OCI-LY1 (cell line): ENCODE measurements around the gene SUSD3.

Source experiments
- H2AFZ ChIP-seq: fragments of 200-600 bp; sonication (generic), shearing (Covaris generic); 2 replicates; pipeline ENCODE4 v1.6.0; 2014; ENCODE audit warnings: antibody characterized with exemption, mild to moderate bottlenecking, low read length
- H3F3A ChIP-seq: fragments of 200-600 bp; sonication (generic), shearing (Covaris generic); 2 replicates; pipeline ENCODE4 v1.6.0; 2014; ENCODE audit warnings: mild to moderate bottlenecking, antibody characterized with exemption, low read length, moderate library complexity; ENCODE audit not compliant: insufficient read depth
- H3K27ac ChIP-seq: fragments of 200-600 bp; sonication (generic); 2 replicates; pipeline ENCODE4 v1.5.1; 2014; ENCODE audit warnings: low read length, mixed run types, mild to moderate bottlenecking, low read depth; ENCODE audit not compliant: poor library complexity, severe bottlenecking
- H3K27me3 ChIP-seq: fragments of 200-600 bp; sonication (generic); 2 replicates; pipeline ENCODE4 v1.6.0; 2014; ENCODE audit warnings: antibody characterized with exemption, mild to moderate bottlenecking, low read length, moderate library complexity; ENCODE audit not compliant: insufficient read depth
- H3K36me3 ChIP-seq: fragments of 200-600 bp; sonication (generic); 2 replicates; pipeline ENCODE4 v1.6.1; 2014; ENCODE audit warnings: mild to moderate bottlenecking, antibody characterized with exemption, low read length, moderate library complexity, mixed read lengths; ENCODE audit not compliant: insufficient read depth
- H3K4me1 ChIP-seq: fragments of 200-600 bp; sonication (generic); 2 replicates; pipeline ENCODE4 v1.5.1; 2014; ENCODE audit warnings: mild to moderate bottlenecking, low read length, moderate library complexity; ENCODE audit not compliant: insufficient read depth, severe bottlenecking
- H3K4me2 ChIP-seq: fragments of 200-600 bp; sonication (generic), shearing (Covaris generic); 2 replicates; pipeline ENCODE4 v1.6.1; 2014; ENCODE audit warnings: low read length
- H3K4me3 ChIP-seq: fragments of 200-600 bp; sonication (generic); 2 replicates; pipeline ENCODE4 v1.5.1; 2014; ENCODE audit warnings: low read length, low read depth, mild to moderate bottlenecking, mixed read lengths; ENCODE audit not compliant: poor library complexity, severe bottlenecking
- H3K79me2 ChIP-seq: fragments of 200-600 bp; shearing (Covaris generic); 2 replicates; pipeline ENCODE4 v1.6.1; 2016; ENCODE audit warnings: mixed run types, low read length, mixed read lengths; ENCODE audit not compliant: insufficient read depth
- H3K9ac ChIP-seq: fragments of 200-600 bp; sonication (generic), shearing (Covaris generic); 2 replicates; pipeline ENCODE4 v1.6.1; 2014; ENCODE audit warnings: mild to moderate bottlenecking, low read length, mixed read lengths
- H3K9me2 ChIP-seq: fragments of 200-600 bp; sonication (generic), shearing (Covaris generic); 2 replicates; pipeline ENCODE4 v1.6.1; 2014; ENCODE audit warnings: low read depth, mild to moderate bottlenecking, low read length, mixed read lengths
- H3K9me3 ChIP-seq: fragments of 200-600 bp; shearing (Covaris generic); 2 replicates; pipeline ENCODE4 v1.6.1; 2014; ENCODE audit warnings: low read length, mixed read lengths
- H4K20me1 ChIP-seq: fragments of 200-600 bp; sonication (generic), shearing (Covaris generic); 2 replicates; pipeline ENCODE4 v1.6.0; 2016; ENCODE audit warnings: mild to moderate bottlenecking, low read length; ENCODE audit not compliant: insufficient read depth
- EZH2 ChIP-seq: fragments of 200-600 bp; sonication (generic), shearing (Covaris generic); IDR thresholded peaks from 2 replicates; pipeline ENCODE4 v1.8.0; 2017; ENCODE audit warnings: borderline replicate concordance, mixed run types, mild to moderate bottlenecking, antibody characterized with exemption, low read length, moderate library complexity, mixed read lengths
- TF ChIP-seq, protein P1 (sequence below): fragments of 200-600 bp; sonication (generic), shearing (Covaris generic); IDR thresholded peaks from 2 replicates; pipeline ENCODE4 v1.5.1; 2017; ENCODE audit warnings: mild to moderate bottlenecking, antibody characterized with exemption, low read length, moderate library complexity, mixed read lengths

The SUSD3 gene

DNA sequence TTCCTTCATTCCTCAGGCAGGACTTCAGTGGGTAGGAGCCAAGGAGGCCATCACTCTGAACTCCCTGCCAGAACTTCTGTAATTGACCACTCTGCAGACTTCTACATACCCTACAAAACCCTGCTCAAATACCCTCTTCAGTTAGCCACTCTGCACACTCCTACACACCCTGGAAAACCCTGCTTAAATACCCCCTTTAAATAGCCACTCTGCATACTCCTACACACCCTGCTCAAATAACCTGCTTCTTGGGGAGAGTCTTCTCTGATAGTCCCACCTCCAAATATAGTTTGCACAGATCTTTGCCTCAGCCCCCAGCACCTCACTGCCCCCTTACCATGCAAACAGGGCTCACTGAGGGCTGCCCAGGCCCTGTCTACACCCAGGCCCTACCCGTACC is 18.9 kb downstream of the SUSD3 start:
- Histone ChIP-seq H3K9me2 (no peaks in the 10 kb centered on the region), H3K9ac (no peak overlapping the region), H2AFZ (no peak overlapping the region), H3K27me3 (no peaks in the 10 kb centered on the region), H3K4me3 (no peak overlapping the region), H3K27ac (no peak overlapping the region), H3K9me3 (no peaks in the 10 kb centered on the region), H3F3A (no peaks in the 10 kb centered on the region), H3K79me2 (no peaks in the 10 kb centered on the region), H3K36me3 (peaks cover 66% of the 10 kb centered on the region), H3K4me1 (peaks cover 18% of the 10 kb centered on the region), H4K20me1 (no peaks in the 10 kb centered on the region), H3K4me2 (no peak overlapping the region)
- TF ChIP-seq, protein P1, sequence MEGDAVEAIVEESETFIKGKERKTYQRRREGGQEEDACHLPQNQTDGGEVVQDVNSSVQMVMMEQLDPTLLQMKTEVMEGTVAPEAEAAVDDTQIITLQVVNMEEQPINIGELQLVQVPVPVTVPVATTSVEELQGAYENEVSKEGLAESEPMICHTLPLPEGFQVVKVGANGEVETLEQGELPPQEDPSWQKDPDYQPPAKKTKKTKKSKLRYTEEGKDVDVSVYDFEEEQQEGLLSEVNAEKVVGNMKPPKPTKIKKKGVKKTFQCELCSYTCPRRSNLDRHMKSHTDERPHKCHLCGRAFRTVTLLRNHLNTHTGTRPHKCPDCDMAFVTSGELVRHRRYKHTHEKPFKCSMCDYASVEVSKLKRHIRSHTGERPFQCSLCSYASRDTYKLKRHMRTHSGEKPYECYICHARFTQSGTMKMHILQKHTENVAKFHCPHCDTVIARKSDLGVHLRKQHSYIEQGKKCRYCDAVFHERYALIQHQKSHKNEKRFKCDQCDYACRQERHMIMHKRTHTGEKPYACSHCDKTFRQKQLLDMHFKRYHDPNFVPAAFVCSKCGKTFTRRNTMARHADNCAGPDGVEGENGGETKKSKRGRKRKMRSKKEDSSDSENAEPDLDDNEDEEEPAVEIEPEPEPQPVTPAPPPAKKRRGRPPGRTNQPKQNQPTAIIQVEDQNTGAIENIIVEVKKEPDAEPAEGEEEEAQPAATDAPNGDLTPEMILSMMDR, result no peak
- TF ChIP-seq EZH2, result no peak

DNA sequence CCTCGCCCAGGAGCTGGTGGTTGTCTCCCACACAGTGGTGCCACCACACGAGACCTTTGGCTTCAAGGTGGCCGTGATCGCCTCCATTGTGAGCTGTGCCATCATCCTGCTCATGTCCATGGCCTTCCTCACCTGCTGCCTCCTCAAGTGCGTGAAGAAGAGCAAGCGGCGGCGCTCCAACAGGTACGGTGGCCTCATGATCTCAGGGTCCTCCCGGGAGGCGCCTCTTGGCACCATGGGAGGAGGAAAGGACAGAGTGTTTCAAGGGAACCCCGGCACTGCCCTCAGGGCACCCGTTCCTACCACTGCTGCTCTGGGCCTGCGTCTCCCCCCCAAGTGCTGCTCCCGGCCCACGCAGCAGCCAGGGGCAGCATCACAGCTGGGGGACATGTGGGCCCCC is 19.3 kb downstream of the SUSD3 start:
- Histone ChIP-seq H3K9me2 (no peaks in the 10 kb centered on the region), H2AFZ (no peak overlapping the region), H3K27ac (no peak overlapping the region), H3K9ac (no peak overlapping the region), H3F3A (no peaks in the 10 kb centered on the region), H3K9me3 (no peaks in the 10 kb centered on the region), H3K4me2 (no peak overlapping the region), H3K79me2 (no peaks in the 10 kb centered on the region), H3K4me3 (no peak overlapping the region), H3K27me3 (no peaks in the 10 kb centered on the region), H3K36me3 (peaks cover 69% of the 10 kb centered on the region), H3K4me1 (peaks cover 14% of the 10 kb centered on the region), H4K20me1 (no peaks in the 10 kb centered on the region)
- TF ChIP-seq, protein P1, result no peak
- no peak for TF ChIP-seq EZH2

DNA sequence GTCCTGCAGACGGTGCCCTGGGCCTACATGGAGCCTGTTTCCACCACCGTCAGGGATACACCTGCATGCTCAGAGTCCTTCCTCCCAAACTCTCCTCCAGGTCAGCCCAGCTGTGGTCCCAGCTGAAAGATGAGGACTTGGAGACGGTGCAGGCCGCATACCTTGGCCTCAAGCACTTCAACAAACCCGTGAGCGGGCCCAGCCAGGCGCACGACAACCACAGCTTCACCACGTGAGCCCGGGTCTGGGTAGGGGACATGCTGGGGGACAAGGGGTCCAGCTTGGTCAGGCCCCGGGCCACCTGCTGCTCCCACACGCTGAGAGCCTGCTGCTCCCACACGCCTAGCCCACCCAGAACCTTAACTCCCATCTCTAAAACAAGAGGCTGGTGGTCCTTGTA is 20.9 kb downstream of the SUSD3 start:
- H3K9me3 ChIP-seq, result no peaks in the 10 kb centered on the region
- no peak overlapping the region for H3K27ac ChIP-seq
- no peak overlapping the region for H3K4me2 ChIP-seq
- peaks cover 77% of the 10 kb centered on the region for H3K36me3 ChIP-seq
- H3K4me1 ChIP-seq, result no peaks in the 10 kb centered on the region
- no peak overlapping the region for H3K4me3 ChIP-seq
- no peak overlapping the region for H3K9ac ChIP-seq
- TF ChIP-seq, protein P1, result no peak
- TF ChIP-seq EZH2, result no peak
- no peaks in the 10 kb centered on the region for H3K27me3 ChIP-seq
- H3F3A ChIP-seq, result no peaks in the 10 kb centered on the region
- no peak overlapping the region for H2AFZ ChIP-seq
- no peaks in the 10 kb centered on the region for H3K9me2 ChIP-seq
- H3K79me2 ChIP-seq, result no peaks in the 10 kb centered on the region
- H4K20me1 ChIP-seq, result no peaks in the 10 kb centered on the region
